Panc1 (cell line): Measurements from ENCODE around the gene KRT15. TPM values are rescaled to one million over a fixed set of nuclear protein-coding genes. Genes with fewer than 3 reads are reported as not detected.

Source experiments
- ATAC-seq: fragments of 200-7000 bp; cut with Tn5 transposase; 2 replicates; pipeline ENCODE4 v1.9.1; 2020; ENCODE audit warnings: mild to moderate bottlenecking, moderate library complexity
- BruUV-seq: library from RNA; stranded (reverse); fragments of 400-500 nt; replicated peaks from 2 replicates; lab custom pipeline; 2021; lab: Mats Ljungman, UMichigan
- CTCF ChIA-PET: fragments of 300-600 bp; sonication (Branson Sonifier 250); formaldehyde crosslinking; loops from one replicate; lab custom pipeline; 2022; ENCODE audit warnings: antibody characterized with exemption; lab: Charles Lee
- POLR2A ChIA-PET: fragments of 300-600 bp; sonication (Branson Sonifier 250); formaldehyde crosslinking; loops from one replicate; lab custom pipeline; 2022; ENCODE audit warnings: antibody characterized with exemption; lab: Charles Lee
- DNase-seq: peaks from one replicate; pipeline ENCODE4 v3.0.0-alpha.2; 2010; ENCODE audit warnings: low read depth, low spot score
- H3K27ac ChIP-seq: 2 replicates; pipeline ENCODE4 v1.5.1; 2011; ENCODE audit warnings: mild to moderate bottlenecking, low read length, inconsistent platforms
- H3K27me3 ChIP-seq: fragments of 200-500 bp; sonication (Bioruptor generic); 2 replicates; pipeline ENCODE4 v1.6.0; 2014; ENCODE audit warnings: low read length, inconsistent platforms; ENCODE audit not compliant: control insufficient read depth, insufficient read depth
- H3K36me3 ChIP-seq: fragments of 200-500 bp; sonication (Bioruptor generic); 2 replicates; pipeline ENCODE4 v1.5.1; 2014; ENCODE audit warnings: inconsistent platforms, mild to moderate bottlenecking, low read length, moderate library complexity; ENCODE audit not compliant: control insufficient read depth, insufficient read depth
- H3K4me1 ChIP-seq: 2 replicates; pipeline ENCODE4 v1.5.1; 2011; ENCODE audit warnings: inconsistent platforms, mild to moderate bottlenecking, low read length, moderate library complexity; ENCODE audit not compliant: control insufficient read depth, insufficient read depth
- H3K4me3 ChIP-seq, 2 experiments: 2 replicates each; pipeline ENCODE4 v1.5.1; 2011 to 2012; ENCODE audit warnings: low read depth in 2 of 2, low read length in 2 of 2, mild to moderate bottlenecking in 2 of 2, inconsistent platforms in 1 of 2, moderate library complexity in 1 of 2
- H3K9me3 ChIP-seq: fragments of 200-500 bp; sonication (Bioruptor generic); 2 replicates; pipeline ENCODE4 v1.5.1; 2014; ENCODE audit warnings: low read depth, mild to moderate bottlenecking, inconsistent platforms, low read length, moderate library complexity; ENCODE audit not compliant: control insufficient read depth, insufficient read depth
- CTCF ChIP-seq: fragments of 450-650 bp; IDR thresholded peaks from 2 replicates; pipeline ENCODE4 v1.5.1; 2017; ENCODE audit warnings: mild to moderate bottlenecking
- POLR2AphosphoS5 ChIP-seq: IDR thresholded peaks from 2 replicates; pipeline ENCODE4 v1.6.1; 2012; ENCODE audit warnings: mild to moderate bottlenecking, low read depth, low read length, moderate library complexity
- REST ChIP-seq, 2 experiments: IDR thresholded peaks; 2 replicates each; pipeline ENCODE4 v1.6.1; 2011 to 2012; ENCODE audit warnings: low read depth in 2 of 2, control low read depth in 1 of 2, low read length in 1 of 2, mild to moderate bottlenecking in 1 of 2, moderate library complexity in 1 of 2; ENCODE audit not compliant: insufficient read depth in 1 of 2
- SIN3A ChIP-seq: IDR thresholded peaks from 2 replicates; pipeline ENCODE4 v1.6.1; 2012; ENCODE audit warnings: low read depth, mild to moderate bottlenecking, low read length, moderate library complexity, borderline replicate concordance; ENCODE audit not compliant: insufficient read depth
- TCF7L2 ChIP-seq: IDR thresholded peaks from 2 replicates; pipeline ENCODE4 v1.6.1; 2011; ENCODE audit warnings: mild to moderate bottlenecking, low read depth, low read length, inconsistent platforms
- in situ Hi-C: cut with HindIII; loops from 2 replicates; pipeline ENCODE4 v1.10.0; 2016; ENCODE audit warnings: low sequenced_read_pairs, low pct_unique_long_range_greater_than_20kb
- intact Hi-C: fragments of 100-400 bp; cut with micrococcal nuclease; formaldehyde crosslinking; loops from one replicate; pipeline ENCODE4 v1.10.0; 2022; ENCODE audit not compliant: unreplicated experiment
- total RNA-seq: library from RNA; stranded (reverse); gene quantifications from one replicate; pipeline ENCODE4 v1.2.1, GENCODE V29; 2021; ENCODE audit not compliant: unreplicated experiment

Gene KRT15
- total RNA-seq, 1 experiment from 2014 or later, result 70.4 TPM

DNA sequence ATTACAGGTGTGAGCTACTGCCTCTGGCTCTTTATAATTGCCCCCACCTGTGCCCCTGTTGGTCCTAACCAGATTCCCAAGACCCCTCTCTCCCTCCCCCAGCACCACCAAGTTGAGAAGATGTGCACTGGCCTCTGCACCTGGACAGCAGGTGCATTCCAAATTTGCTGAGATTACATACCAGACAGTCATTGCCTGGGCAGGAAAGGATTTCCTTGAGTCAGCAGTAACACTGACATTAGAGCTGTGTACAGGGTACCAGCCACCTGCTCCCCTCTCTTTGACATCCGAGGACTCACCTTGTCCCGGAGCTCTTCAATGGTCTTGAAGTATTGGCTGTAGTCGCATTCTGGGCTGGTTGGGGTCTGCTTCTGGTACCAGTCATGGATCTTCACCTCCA lies 659 bp downstream of the KRT15 start:
- Histone ChIP-seq H3K4me1 (peaks cover 64% of the 10 kb centered on the region), H3K4me3 (peak overlapping the region in 1 of 2 experiments; percentile 9; a peak in 1 of 4 replicates), H3K27me3 (no peaks in the 10 kb centered on the region), H3K9me3 (no peaks in the 10 kb centered on the region), H3K27ac (peak overlapping the region; percentile 96), H3K36me3 (peaks cover under 1% of the 10 kb centered on the region; the same call in 1 of the 2 replicates)
- no TSS peak for BruUV-seq
- no peak for ATAC-seq
- intact Hi-C loops, result no loop called here
- DNase-seq, result no peak
- ChIA-PET POLR2A (interaction anchor here (0.6 kb wide), 2 partner anchors 10 to 110 kb away, joined by 6 to 8 read pairs; no protein-coding TSS in a partner anchor), CTCF (interaction anchor here (1.1 kb wide), 1 partner anchor 767 kb away, joined by 5 read pairs; no protein-coding TSS in a partner anchor)
- TF ChIP-seq SIN3A (no peak), POLR2AphosphoS5 (no peak), TCF7L2 (no peak), CTCF (no peak), REST (IDR thresholded peaks at IDR 0.05; ENCODE audit: insufficient read depth in 1 of 2, low read depth in 2 of 2, low read length in 1 of 2) (no peak)
- in situ Hi-C loops, result no loop called here

GRCh38 chr17:41516830-41517283 lies 1.8 kb downstream of the KRT15 start:
- no peak for DNase-seq
- ATAC-seq, result no peak
- H3K4me1 ChIP-seq, result peaks cover 52% of the 10 kb centered on the region
- no peaks in the 10 kb centered on the region for H3K36me3 ChIP-seq
- H3K9me3 ChIP-seq, result no peaks in the 10 kb centered on the region
- CTCF ChIA-PET, result no interaction called here
- BruUV-seq, result no TSS peak
- H3K4me3 ChIP-seq, result no peak overlapping the region
- peak overlapping the region; percentile 96 for H3K27ac ChIP-seq
- H3K27me3 ChIP-seq, result no peaks in the 10 kb centered on the region
- TF ChIP-seq POLR2AphosphoS5, result no peak
- TF ChIP-seq TCF7L2, result no peak
- no peak for TF ChIP-seq SIN3A
- TF ChIP-seq REST (IDR thresholded peaks at IDR 0.05; ENCODE audit: insufficient read depth in 1 of 2, low read depth in 2 of 2, low read length in 1 of 2), result no peak
- TF ChIP-seq CTCF, result no peak
- in situ Hi-C loops, result no loop called here
- POLR2A ChIA-PET, result interaction anchor here (0.5 kb wide), 1 partner anchor 815 kb away, joined by 3 read pairs; no protein-coding TSS in a partner anchor
- intact Hi-C loops, result no loop called here
